ENCODE measurements around the gene PRPSAP2. TPM values are rescaled to one million over a fixed set of nuclear protein-coding genes. Genes with fewer than 3 reads are reported as not detected.

PRPSAP2 gene
- total and polyA plus RNA-seq, 7 donors: 8.2 to 13.2 (median 10.2) TPM

GRCh38 chr17:18848501-18848900 is 9.4 kb upstream of the PRPSAP2 start:
- H3K27ac ChIP-seq: no peak overlapping the region
- 79 to 90% (median 84%) methylated on average over 6 of the region's 6 CpGs for WGBS, 3 donors
- H3K4me1 ChIP-seq: no peaks in the 10 kb centered on the region
- no peak for DNase-seq
- intact Hi-C loops (cut with DNase I): no loop called here
- H3K36me3 ChIP-seq (ENCODE audit: insufficient read depth in 1 of 2, low read depth in 1 of 2): no peaks in the 10 kb centered on the region
- TF ChIP-seq CTCF (IDR thresholded peaks at IDR 0.05): no peak
- H3K9me3 ChIP-seq: no peaks in the 10 kb centered on the region
- ATAC-seq: no peak
- H3K27me3 ChIP-seq (ENCODE audit: insufficient read depth in 3 of 3, low read length in 2 of 3): no peaks in the 10 kb centered on the region
- H3K4me3 ChIP-seq: no peak overlapping the region

GRCh38 chr17:18850679-18851078 is 7.3 kb upstream of the PRPSAP2 start:
- H3K4me3 ChIP-seq: no peak overlapping the region
- H3K27me3 ChIP-seq (ENCODE audit: insufficient read depth in 3 of 3, low read length in 2 of 3): no peaks in the 10 kb centered on the region
- no peak for TF ChIP-seq CTCF (IDR thresholded peaks at IDR 0.05)
- ATAC-seq (no peak), DNase-seq (no peak)
- H3K36me3 ChIP-seq (ENCODE audit: insufficient read depth in 1 of 2, low read depth in 1 of 2): no peaks in the 10 kb centered on the region
- intact Hi-C loops (cut with DNase I): no loop called here
- no peaks in the 10 kb centered on the region for H3K9me3 ChIP-seq
- H3K4me1 ChIP-seq: peaks cover 6% of the 10 kb centered on the region
- no peak overlapping the region for H3K27ac ChIP-seq
- WGBS, 3 donors: 82 to 93% (median 83%) methylated on average over 1 of the region's 1 CpG

GRCh38 chr17:18851201-18851600 is 6.7 kb upstream of the PRPSAP2 start:
- Histone ChIP-seq H3K27me3 (ENCODE audit: insufficient read depth in 3 of 3, low read length in 2 of 3) (no peaks in the 10 kb centered on the region), H3K4me3 (no peak overlapping the region), H3K27ac (no peak overlapping the region), H3K4me1 (peaks cover 7% of the 10 kb centered on the region), H3K36me3 (ENCODE audit: insufficient read depth in 1 of 2, low read depth in 1 of 2) (no peaks in the 10 kb centered on the region), H3K9me3 (no peaks in the 10 kb centered on the region)
- ATAC-seq (no peak), DNase-seq (no peak)
- TF ChIP-seq CTCF (IDR thresholded peaks at IDR 0.05): no peak
- intact Hi-C loops (cut with DNase I): no loop called here
- WGBS, 3 donors: 72 to 84% (median 80%) methylated on average over 3 of the region's 3 CpGs

GRCh38 chr17:18854956-18855355 is 3.0 kb upstream of the PRPSAP2 start:
- Histone ChIP-seq H3K4me1 (peaks cover 19% of the 10 kb centered on the region), H3K27ac (no peak overlapping the region), H3K27me3 (ENCODE audit: insufficient read depth in 3 of 3, low read length in 2 of 3) (no peaks in the 10 kb centered on the region), H3K4me3 (no peak overlapping the region), H3K9me3 (no peaks in the 10 kb centered on the region), H3K36me3 (ENCODE audit: insufficient read depth in 1 of 2, low read depth in 1 of 2) (no peaks in the 10 kb centered on the region)
- ATAC-seq (no peak), DNase-seq (no peak)
- TF ChIP-seq CTCF (IDR thresholded peaks at IDR 0.05): no peak
- WGBS, 3 donors: 84 to 89% (median 86%) methylated on average over 7 of the region's 7 CpGs
- intact Hi-C loops (cut with DNase I): no loop called here

- Histone ChIP-seq H3K36me3 (ENCODE audit: insufficient read depth in 1 of 2, low read depth in 1 of 2) (no peaks in the 10 kb centered on the region), H3K27ac (peak overlapping the region; percentile 74), H3K4me1 (peaks cover 19% of the 10 kb centered on the region), H3K27me3 (ENCODE audit: insufficient read depth in 3 of 3, low read length in 2 of 3) (no peaks in the 10 kb centered on the region), H3K4me3 (peak overlapping the region; percentile 69), H3K9me3 (no peaks in the 10 kb centered on the region)
- WGBS, 3 donors: 0% methylated on average over 28 to 29 of the region's 29 CpGs
- DNase-seq: peak; percentile 90 to 93
- peak; percentile 87 to 91 (median 90) for ATAC-seq
- intact Hi-C loops (cut with DNase I): no loop called here
- TF ChIP-seq CTCF (IDR thresholded peaks at IDR 0.05): no peak
Measured at GRCh38 chr17:18855831-18856569, 1.9 kb upstream of the PRPSAP2 start.
